Fibroblast of lung (primary cell): ENCODE data around the gene MYO3B. TPM values are rescaled to one million over a fixed set of nuclear protein-coding genes. Genes with fewer than 3 reads are reported as not detected.
"Not testable (repeated sequence)": the region's sequence is repeated elsewhere in the genome, so short reads cannot be mapped to it uniquely, and the experiment has no call there.

ENCODE experiments used
- DNase-seq, 2 donors: peaks; one replicate each; pipeline versions ENCODE4 v3.0.0 to v3.0.0-alpha.2; 2010; ENCODE audit warnings: low read depth in 2 of 2
- H2AFZ ChIP-seq: 2 replicates; pipeline ENCODE4 v1.5.1; 2012; ENCODE audit warnings: low read length, control low read depth, inconsistent platforms
- H3K27ac ChIP-seq: 2 replicates; pipeline ENCODE4 v1.5.1; 2011; ENCODE audit warnings: low read length, control low read depth; ENCODE audit not compliant: insufficient read depth
- H3K27me3 ChIP-seq: 2 replicates; pipeline ENCODE4 v1.5.1; 2011; ENCODE audit warnings: mild to moderate bottlenecking, low read length; ENCODE audit not compliant: control insufficient read depth, insufficient read depth
- H3K36me3 ChIP-seq: 2 replicates; pipeline ENCODE4 v1.5.1; 2011; ENCODE audit warnings: low read length; ENCODE audit not compliant: control insufficient read depth, insufficient read depth
- H3K4me1 ChIP-seq: 2 replicates; pipeline ENCODE4 v1.5.1; 2011; ENCODE audit warnings: low read length; ENCODE audit not compliant: control insufficient read depth, insufficient read depth; ENCODE audit errors: extremely low read depth
- H3K4me2 ChIP-seq: 2 replicates; pipeline ENCODE4 v1.5.1; 2011; ENCODE audit warnings: low read length, control low read depth; ENCODE audit not compliant: insufficient read depth; ENCODE audit errors: extremely low read depth
- H3K4me3 ChIP-seq, 4 experiments: fragments of 200-600 bp in 1 of 4; sonication (generic) in 1 of 4; replicated peaks in 1 of 4; 2 replicates each; pipeline ENCODE4 v1.5.1; 2011 to 2016; ENCODE audit warnings: low read length in 4 of 4, low read depth in 3 of 4, mild to moderate bottlenecking in 3 of 4, control low read depth in 2 of 4, inconsistent platforms in 1 of 4, mixed read lengths in 1 of 4; ENCODE audit not compliant: insufficient read depth in 1 of 4; ENCODE audit errors: control extremely low read depth in 1 of 4
- H3K79me2 ChIP-seq: 2 replicates; pipeline ENCODE4 v1.5.1; 2012; ENCODE audit warnings: mild to moderate bottlenecking, low read length, inconsistent platforms; ENCODE audit not compliant: control insufficient read depth, insufficient read depth
- H3K9ac ChIP-seq: 2 replicates; pipeline ENCODE4 v1.5.1; 2011; ENCODE audit warnings: mild to moderate bottlenecking, low read length, control low read depth; ENCODE audit not compliant: insufficient read depth
- H3K9me3 ChIP-seq: 2 replicates; pipeline ENCODE4 v1.5.1; 2012; ENCODE audit warnings: low read depth, low read length; ENCODE audit not compliant: control insufficient read depth, insufficient read depth
- H4K20me1 ChIP-seq: 2 replicates; pipeline ENCODE4 v1.5.1; 2011; ENCODE audit warnings: low read length; ENCODE audit not compliant: control insufficient read depth, insufficient read depth; ENCODE audit errors: extremely low read depth
- EZH2 ChIP-seq: IDR thresholded peaks from 2 replicates; pipeline ENCODE4 v1.5.1; 2012; ENCODE audit warnings: low read length, control low read depth, mild to moderate bottlenecking; ENCODE audit errors: missing control alignments
- polyA plus RNA-seq, 2 donors: library from polyadenylated mRNA; depleted of rRNA in 1 of 2; stranded (reverse) in 1 of 2; unstranded in 1 of 2; fragments of >200 nt; gene quantifications; 2 replicates each; pipeline ENCODE4 v1.2.1, GENCODE V29; 2011 to 2012; ENCODE audit warnings: missing spikeins in 1 of 2
- total RNA-seq: library from RNA; depleted of rRNA; stranded (reverse); fragments of >200 nt; gene quantifications from 2 replicates; pipeline ENCODE4 v1.2.1, GENCODE V29; 2014
- TF ChIP-seq, protein P1 (sequence below), 2 donors: IDR thresholded peaks in 1 of 2; conservative IDR thresholded peaks in 1 of 2; 1 replicate in 1 of 2; 2 replicates in 1 of 2; pipeline ENCODE4 v1.5.1; 2011 to 2012; ENCODE audit warnings: low read length in 2 of 2, control low read depth in 1 of 2, inconsistent platforms in 1 of 2, low read depth in 1 of 2, mild to moderate bottlenecking in 1 of 2

Gene MYO3B
- total and polyA plus RNA-seq, 2 donors (not counting 1 experiment from before 2014, with no cell fraction given) = 0.06 to 0.50 TPM

DNA sequence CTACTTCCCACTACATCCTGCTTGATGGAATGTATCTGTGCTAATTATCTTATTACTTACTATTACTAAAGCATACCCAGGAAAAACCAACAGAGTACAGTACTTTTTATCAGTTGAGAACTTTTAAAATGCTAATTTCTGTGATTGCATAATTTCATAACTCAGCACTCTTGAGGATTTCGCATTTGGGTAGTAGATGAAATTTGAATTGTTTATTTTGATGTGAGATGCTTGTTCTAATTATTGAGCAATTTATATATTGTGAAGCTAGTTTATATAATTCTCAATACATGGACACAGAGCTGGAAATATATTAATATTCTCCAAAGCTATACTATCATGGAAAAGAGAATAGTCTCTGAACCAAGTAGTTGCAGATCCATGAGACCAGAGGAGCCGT, 432.7 kb downstream of the MYO3B start:
- Histone ChIP-seq H3K79me2 (no peaks in the 10 kb centered on the region), H3K27me3 (no peaks in the 10 kb centered on the region), H3K9me3 (no peaks in the 10 kb centered on the region), H3K4me3 (no peak overlapping the region), H3K27ac (no peak overlapping the region), H3K4me1 (no peaks in the 10 kb centered on the region), H3K4me2 (no peak overlapping the region), H4K20me1 (no peaks in the 10 kb centered on the region), H3K36me3 (no peaks in the 10 kb centered on the region), H2AFZ (no peak overlapping the region), H3K9ac (no peak overlapping the region)
- no peak for DNase-seq
- TF ChIP-seq, protein P1, sequence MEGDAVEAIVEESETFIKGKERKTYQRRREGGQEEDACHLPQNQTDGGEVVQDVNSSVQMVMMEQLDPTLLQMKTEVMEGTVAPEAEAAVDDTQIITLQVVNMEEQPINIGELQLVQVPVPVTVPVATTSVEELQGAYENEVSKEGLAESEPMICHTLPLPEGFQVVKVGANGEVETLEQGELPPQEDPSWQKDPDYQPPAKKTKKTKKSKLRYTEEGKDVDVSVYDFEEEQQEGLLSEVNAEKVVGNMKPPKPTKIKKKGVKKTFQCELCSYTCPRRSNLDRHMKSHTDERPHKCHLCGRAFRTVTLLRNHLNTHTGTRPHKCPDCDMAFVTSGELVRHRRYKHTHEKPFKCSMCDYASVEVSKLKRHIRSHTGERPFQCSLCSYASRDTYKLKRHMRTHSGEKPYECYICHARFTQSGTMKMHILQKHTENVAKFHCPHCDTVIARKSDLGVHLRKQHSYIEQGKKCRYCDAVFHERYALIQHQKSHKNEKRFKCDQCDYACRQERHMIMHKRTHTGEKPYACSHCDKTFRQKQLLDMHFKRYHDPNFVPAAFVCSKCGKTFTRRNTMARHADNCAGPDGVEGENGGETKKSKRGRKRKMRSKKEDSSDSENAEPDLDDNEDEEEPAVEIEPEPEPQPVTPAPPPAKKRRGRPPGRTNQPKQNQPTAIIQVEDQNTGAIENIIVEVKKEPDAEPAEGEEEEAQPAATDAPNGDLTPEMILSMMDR (conservative IDR thresholded peaks at IDR 0.05 in 1 of 2, IDR thresholded peaks at IDR 0.05 in 1 of 2; ENCODE audit: low read depth in 1 of 2, low read length in 2 of 2) = no peak
- TF ChIP-seq EZH2 = no peak

DNA sequence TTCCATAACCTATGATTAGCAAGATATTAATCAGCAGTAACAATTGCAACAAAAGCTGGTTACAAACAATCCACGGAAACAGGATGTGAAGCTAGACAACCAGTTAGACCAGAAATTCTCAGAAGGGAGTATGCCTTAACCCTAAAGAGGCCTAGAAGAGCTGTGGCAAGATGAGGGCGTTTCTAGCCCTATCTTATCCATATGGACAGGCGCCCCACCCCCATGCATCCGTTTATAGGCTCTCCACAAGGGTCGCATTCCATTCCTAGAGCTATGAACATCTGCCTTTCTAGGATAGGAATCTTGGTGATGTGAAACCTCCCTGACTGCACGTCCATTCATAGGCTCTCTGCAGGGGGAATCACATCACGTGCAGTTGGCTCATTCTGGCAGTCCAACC, 441.0 kb downstream of the MYO3B start:
- not testable (repeated sequence) for H3K27me3 ChIP-seq, H2AFZ ChIP-seq, H3K9me3 ChIP-seq, H3K4me3 ChIP-seq, H3K79me2 ChIP-seq, H3K4me2 ChIP-seq, H4K20me1 ChIP-seq, H3K4me1 ChIP-seq, H3K36me3 ChIP-seq, DNase-seq, H3K27ac ChIP-seq, H3K9ac ChIP-seq

DNA sequence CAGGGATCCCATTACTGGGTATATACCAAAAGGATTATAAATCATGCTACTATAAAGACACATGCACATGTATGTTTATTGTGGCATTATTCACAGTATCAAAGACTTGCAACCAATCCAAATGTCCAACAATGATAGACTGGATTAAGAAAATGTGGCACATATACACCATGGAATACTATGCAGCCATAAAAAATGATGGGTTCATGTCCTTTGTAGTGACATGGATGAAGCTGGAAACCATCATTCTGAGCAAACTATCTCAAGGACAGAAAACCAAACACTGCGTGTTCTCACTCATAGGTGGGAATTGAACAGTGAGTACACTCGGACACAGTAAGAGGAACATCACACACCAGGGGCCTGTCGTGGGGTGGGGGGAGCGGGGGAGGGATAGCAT, 457.1 kb downstream of the MYO3B start:
- H3K9ac ChIP-seq, H3K36me3 ChIP-seq, H3K4me3 ChIP-seq, H3K9me3 ChIP-seq, H3K4me2 ChIP-seq, H3K27ac ChIP-seq, H2AFZ ChIP-seq, H4K20me1 ChIP-seq, H3K4me1 ChIP-seq, H3K79me2 ChIP-seq, DNase-seq, H3K27me3 ChIP-seq: not testable (repeated sequence)

DNA sequence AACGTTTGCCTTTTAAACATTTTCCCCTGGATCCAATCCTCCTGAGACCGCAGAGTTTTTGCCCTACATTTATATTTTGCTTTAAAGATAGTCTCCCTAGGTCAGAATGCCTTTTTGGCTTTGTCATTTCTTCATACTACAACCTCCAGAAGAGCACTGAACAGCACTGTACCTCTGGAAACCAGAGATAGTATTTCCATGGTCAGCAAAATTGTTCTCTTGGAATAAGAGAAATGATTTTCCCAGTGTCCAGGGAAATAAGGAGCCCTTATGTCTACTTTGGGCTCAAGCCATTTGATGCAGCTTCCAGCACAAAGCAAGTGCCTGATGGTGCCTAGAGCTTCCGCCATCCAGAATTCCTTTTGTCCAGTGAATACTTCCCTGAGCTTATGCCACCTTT, 461.7 kb downstream of the MYO3B start:
- no peak overlapping the region for H3K27ac ChIP-seq
- no peaks in the 10 kb centered on the region for H4K20me1 ChIP-seq
- no peaks in the 10 kb centered on the region for H3K9me3 ChIP-seq
- no peaks in the 10 kb centered on the region for H3K4me1 ChIP-seq
- H3K4me3 ChIP-seq = no peak overlapping the region
- no peak for DNase-seq
- no peak overlapping the region for H2AFZ ChIP-seq
- no peaks in the 10 kb centered on the region for H3K79me2 ChIP-seq
- no peaks in the 10 kb centered on the region for H3K36me3 ChIP-seq
- no peak overlapping the region for H3K4me2 ChIP-seq
- H3K9ac ChIP-seq = no peak overlapping the region
- H3K27me3 ChIP-seq = no peaks in the 10 kb centered on the region
- TF ChIP-seq, protein P1 (conservative IDR thresholded peaks at IDR 0.05 in 1 of 2, IDR thresholded peaks at IDR 0.05 in 1 of 2; ENCODE audit: low read depth in 1 of 2, low read length in 2 of 2) = no peak
- TF ChIP-seq EZH2 = no peak
